Fibroblast of skin of right quadriceps (primary cell): ENCODE data around the gene LRP2.
"Not testable (repeated sequence)": the region's sequence is repeated elsewhere in the genome, so short reads cannot be mapped to it uniquely, and the experiment has no call there.

ENCODE experiments used
- DNase-seq: peaks from one replicate; pipeline ENCODE4 v3.0.0-alpha.2; 2013

The LRP2 gene

DNA sequence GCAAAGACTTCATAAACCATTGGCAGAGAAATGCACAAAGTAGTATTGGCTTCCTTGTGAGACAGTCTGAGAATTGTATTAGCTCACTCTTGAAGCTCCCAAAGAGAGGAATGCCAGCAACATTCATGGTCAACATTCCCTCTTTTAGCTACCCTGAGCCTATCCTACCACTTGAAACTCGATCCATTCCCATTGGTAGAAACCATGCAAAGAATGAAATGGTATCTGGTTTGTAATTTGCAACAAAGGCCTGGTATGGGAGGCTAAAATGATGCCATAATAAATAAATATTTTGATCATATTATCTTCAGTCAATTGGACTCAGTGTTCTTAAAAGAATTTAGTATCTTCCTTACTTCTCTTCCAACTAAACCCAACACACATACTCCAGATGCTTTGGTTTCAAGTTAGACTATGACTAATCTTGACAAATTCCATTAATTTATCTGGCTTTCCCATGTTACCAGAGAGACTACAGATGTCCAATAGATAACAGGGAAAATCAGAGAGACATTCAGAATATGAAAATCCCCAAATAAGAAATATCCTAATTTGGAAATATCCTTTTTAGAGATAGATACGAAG, 190.1 kb downstream of the LRP2 start:
- no peak for DNase-seq

DNA sequence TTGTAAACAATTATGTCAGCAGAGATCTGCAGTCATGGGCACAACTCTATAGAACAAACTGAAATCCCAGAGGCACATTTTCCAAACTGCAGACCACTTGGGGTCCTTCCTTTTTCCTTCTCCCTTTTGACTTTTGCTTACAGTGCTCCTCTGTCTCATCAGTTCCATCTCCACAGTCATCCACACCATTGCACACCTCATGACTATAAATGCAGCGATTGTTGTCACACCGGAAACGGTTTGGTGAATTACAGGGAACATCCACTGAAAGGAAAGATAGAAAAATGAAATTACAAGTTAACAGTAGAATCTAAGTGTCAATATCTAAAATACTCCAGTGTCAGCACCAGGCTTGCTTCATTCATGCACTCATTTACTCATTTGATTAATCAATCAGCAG, 196.5 kb downstream of the LRP2 start:
- DNase-seq: no peak

DNA sequence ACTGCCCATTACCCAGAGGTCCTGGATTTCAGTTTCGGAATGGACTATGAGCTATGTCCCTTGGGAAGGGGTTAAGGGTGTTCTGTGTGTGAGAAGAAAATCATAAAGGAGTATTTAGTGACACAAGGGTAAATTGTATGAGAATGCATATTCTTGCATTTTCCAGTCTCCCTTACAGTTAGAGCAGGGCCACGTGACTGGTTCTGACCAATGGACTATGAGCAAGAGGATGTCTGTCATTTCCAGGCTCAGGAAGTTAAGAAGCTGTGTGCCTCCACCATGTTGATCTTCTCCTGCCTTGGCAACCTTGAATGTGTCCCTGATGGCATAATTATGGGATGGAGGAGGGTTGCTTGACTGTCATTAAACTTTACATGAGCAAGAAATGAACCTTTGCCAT, 198.0 kb downstream of the LRP2 start:
- no peak for DNase-seq

DNA sequence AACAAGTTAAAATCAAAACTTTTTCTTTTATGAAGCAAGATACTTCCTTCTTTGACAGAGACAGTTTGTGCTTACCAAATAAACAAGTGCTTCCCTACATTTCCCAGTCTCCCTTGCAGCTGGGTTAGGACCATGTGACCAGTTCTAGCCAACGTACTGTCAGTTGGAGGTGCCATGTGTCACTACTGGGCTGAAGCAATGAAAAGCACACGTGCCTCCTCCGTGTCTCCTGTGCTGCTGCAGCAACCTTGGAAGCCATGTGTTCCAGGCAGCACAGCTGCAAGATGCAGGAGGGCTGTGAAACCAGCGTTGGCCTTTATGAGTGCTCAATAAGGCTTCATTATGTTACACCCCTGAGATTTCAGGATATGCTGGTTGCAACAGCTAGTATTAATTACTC, 199.7 kb downstream of the LRP2 start:
- DNase-seq: no peak

DNA sequence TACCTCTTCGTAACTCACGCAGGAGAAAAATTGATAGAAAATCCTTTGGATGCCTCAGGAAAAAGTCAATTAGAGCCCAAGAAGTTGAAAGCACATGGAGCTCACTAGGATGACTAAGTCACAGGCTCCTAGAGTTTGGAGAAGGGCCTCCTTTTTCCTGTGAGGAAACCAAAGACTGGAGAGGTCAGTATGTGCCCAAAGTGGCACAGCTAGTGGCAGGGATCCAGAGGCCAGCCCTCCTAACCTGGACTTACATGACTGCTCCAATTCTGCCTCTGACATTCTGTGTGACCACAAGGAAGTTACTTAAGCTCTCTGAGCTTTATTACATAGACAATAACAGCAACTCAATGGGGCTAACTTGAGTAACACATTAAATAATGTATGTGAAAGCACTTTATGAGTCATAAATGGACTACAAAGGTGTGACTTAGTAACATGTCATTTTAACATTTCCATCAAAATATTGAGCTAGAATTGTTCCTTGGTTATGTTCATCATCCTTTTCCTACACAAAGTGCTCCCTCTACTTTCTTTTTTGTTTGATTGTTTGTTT, 201.3 kb downstream of the LRP2 start:
- DNase-seq: no peak

DNA sequence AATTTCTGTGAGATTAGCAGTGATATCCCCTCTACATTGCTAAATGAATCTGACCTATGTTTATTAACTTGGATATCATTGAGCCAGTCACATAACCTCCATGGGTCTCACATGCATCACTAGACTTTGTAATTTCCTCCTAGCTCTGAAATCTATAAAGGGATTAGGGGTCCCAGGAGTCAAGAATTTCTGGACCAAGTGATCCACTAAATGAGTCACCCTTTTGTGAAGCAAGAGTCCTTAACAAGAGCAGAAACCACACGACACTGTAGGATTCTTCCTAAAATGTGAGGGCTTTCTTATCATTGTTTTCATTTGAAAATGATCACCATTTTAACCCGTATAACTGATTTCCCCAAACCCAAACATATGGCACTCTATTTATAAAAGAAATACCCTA, 202.6 kb downstream of the LRP2 start:
- no peak for DNase-seq

DNA sequence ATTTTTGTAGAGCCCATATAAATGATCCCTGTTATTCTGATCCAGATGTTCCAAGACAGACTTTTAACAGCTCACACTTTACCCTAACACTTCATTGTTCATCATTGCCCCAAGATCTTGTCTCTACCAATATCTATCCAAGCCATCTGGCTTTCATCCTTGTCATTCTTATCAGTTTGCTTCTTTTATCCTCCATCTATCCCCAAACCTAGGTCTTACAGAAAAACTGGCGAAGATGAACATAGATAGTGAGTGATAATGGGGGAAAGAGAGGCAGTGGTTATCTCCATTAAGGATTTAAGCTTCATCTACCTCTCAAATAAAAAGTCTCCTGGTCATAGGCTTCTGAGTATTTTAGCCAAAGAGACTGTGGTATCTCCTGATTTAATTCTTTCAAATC, 203.5 kb downstream of the LRP2 start:
- no peak for DNase-seq

DNA sequence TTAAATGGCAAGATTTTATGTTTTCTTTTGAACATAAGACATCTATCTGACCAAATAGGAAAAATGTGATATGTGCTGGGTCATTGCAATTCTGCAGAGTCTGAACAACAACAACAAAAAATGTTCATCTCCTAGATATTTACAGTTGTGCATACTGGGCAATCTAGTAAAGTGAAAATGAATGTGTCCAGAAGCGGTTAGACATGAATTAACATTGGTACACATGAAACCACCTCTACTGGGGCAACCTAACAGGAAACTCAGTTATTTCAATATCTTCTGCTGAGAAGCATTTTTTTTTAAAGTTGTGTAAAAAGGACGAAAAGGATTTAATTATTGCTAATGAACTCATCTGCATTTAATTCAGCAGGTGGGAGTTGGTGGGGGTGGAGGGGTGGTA, 216.1 kb downstream of the LRP2 start:
- DNase-seq: no peak

DNA sequence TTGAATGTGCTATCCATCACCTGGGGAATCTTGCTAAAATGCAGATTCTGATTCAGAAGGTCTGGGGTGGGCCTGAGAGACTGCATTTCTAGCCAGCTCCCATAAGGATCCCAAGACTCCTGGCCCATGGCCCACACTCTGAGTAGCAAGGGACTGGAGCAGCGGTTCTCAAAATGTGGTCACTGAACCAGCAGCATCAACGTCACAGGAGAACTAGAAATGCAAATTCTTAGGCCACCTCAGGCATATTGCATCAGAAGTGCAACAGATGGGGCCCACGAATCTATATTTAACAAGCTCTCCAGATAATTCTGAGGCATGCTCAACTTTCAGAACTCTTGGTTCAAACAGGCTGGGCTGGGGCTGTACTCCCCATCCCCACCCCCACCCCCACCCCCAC, 218.3 kb downstream of the LRP2 start:
- DNase-seq: no peak

DNA sequence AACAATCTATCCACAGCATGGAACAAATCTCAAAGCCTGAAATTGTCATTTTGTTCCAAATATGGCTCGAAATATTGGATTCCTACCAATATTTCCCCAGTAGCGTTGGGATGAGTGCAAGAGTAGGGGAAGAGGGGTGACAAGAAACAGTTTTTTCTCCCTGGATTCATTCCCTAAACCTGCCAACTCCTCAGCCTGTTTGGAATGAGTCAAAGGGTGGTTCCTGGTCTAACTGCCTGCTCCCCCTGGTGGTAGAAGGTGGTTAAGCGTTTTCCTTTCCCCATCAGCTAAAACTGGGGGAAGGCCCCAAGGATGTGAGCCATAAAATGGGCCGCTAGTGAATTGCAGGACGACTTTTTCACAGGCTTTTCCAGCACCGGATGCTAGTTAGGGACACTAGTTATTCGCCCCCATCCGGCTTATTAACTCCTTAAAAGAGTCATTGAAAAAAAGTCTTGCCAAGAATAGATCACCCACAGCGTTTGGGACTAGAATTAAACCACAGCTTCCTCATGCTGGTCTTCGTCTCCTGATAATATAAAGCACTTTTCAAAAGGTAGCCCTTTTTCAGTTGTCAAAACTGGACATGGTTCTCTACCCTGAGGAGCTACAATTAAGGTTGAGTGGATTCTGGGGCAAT, 220.5 kb downstream of the LRP2 start:
- DNase-seq: peak; percentile 51

DNA sequence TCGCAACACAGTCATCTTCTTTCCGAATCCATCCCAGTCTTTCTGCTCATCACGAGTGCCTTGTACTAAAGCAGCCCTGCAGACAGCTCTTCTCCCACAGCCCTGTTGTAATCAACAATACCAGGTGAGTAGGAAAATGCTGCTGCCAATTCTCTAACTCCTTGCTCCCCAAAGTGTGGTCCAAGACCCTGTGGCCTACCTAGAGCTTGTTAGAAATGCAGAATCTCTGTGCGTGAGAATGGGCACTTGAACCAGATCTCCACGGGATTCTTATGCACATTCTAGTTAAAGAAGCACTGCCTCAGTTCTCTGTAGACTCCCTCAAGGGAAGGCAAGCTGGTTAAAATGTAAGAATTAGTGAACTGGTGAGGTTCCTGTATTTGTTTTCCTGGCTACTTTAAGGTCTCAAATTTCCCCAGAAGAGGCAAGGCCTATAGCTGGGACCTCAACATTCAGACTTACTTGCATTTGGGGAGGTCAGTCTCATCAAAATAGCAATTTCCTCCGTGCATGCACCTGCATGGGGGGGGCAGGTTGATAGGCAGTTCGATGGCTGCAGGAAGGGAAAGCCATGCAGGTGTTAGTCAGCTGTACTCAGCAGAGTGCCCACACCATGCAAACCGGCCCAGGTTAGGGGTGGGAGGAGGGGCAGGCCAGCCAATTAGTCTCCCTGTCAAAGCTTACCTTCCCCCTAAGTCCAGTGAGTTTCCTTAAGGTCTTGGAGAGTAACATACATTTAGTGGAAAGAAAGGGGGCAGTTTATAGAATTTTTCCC, 222.2 kb downstream of the LRP2 start:
- no peak for DNase-seq

DNA sequence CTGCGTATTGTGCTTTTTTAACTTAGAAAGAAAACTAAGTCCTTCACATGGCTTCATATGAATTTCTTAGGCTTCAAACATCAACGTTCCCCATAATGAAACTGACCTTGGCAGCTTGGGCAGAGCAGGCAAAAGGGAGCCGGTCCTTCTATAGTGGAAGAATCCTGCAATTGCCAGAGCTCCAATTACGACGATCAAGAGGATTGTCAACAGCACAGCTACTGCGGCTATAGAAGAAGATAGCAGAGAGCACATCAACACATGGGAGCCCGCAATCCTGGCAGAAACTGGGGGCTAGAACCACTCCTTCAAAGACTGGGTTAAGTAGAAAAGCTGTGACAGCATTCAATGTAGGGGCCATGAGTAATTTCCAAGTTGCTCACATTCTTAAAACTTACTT, 223.2 kb downstream of the LRP2 start:
- no peak for DNase-seq

DNA sequence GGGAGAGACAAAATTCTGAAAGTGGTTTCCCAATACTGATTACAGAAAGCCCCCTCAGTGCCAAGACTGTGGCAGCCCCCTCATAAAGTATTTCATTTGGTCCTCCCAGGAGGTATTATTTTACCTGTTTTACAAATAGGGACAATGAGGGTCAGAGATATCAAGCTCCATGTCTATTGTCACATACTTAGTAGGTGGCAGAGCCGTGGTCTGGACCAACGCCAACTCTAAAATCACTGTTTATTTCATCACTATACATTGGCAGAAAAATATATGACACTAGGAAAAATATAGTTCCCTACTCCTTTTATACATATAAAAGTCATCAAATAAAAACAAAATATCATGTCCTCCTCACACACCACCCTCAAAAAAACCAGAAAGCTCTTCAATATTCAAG, 224.4 kb downstream of the LRP2 start:
- no peak for DNase-seq

DNA sequence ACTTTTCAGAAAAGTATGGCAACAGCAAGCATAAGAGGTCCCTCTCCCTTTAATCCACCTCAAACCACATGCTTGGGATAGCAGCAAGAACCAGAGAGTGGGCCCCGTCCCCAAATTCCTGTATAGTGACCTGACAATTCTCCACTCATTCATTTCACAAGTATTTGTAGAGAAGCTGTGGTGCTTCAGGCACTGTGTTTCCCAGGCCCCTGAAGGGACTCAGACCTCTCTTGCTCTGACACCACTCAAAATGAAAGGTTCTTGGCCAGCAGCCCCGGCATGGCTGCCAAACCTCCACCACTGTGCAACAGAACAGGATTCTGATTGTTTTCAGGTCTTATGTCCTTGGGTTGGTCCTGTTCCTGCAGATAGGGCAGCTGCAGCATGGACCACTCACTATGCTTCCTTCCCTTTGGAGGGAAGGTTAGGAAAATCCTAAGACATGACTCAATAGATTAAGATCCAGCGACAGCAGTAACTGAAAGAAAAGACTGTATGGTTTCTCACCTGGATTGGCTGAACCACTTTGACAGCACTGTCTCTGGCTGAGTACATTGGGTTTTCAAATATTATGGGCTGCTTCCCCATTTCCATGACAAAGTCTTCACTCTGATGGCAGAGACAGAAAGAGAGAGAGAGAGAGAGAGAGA, 225.3 kb downstream of the LRP2 start:
- DNase-seq: no peak

DNA sequence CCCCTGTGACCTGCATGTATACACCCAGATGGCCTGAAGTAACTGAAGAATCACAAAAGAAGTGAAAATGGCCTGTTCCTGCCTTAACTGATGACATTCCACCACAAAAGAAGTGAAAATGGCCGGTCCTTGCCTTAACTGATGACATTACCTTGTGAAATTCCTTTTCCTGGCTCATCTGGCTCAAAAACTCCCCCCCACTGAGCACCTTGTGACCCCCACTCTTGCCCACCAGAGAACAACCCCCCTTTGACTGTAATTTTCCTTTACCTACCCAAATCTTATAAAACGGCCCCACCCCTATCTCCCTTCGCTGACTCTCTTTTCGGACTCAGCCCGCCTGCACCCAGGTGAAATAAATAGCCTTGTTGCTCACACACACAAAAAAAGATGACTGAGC, 225.9 kb downstream of the LRP2 start:
- DNase-seq: not testable (repeated sequence)

DNA sequence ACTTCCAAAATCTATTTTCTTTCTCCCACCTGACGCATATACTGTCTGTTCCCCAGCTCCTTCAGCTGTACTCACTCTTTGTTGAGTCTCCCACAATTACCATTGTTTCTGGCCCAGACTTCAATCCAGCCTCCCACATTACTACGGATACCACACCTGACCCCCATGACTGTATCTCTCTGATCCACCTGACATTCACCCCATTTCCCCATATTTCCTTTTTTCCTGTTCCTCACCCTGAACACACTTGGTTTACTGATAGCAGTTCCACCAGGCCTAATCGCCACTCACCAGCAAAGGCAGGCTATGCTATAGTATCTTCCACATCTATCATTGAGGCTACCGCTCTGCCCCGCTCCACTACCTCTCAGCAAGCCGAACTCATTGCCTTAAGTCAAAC, 228.1 kb downstream of the LRP2 start:
- DNase-seq: not testable (repeated sequence)

DNA sequence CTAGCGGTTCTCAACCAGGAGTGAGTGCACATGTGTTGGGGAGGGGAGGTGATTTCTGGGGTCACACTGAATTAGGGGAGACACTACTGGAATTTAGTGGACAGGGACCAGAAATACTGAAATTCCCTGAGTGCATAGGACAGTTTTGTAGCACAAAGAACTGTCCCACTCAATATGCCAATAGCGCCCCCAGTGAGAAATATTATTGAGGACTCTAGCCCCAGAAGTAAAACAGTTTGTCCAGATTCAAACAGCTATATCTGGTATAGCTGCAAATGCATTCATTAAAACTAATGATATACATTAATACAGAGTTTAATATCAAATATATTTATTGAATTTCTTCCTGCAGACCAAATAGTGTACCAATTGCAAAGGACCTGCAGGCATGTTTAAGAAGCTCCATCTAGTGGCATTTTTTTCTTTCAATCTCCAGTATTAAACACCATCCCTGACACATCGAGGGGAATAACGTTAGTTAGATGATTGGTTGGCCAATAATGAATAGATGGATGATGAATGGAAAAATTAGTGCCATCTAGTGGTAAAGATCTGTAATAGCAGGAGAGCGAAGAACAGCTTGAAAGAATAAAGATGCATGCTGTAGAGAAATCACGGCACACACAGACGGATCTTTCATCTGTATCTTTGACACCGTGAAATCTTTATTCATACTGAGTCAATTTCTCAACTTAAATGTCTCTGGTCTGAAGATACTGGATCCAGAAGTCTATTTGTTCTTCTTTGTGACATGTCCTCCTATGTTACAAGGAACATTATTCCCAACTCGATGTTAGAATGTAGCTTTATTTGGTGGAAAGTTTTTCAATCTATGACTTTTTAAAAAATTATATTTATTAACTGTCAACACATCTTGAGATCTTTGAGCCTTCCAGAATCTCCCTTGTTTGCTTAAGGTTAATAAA, 230.5 kb downstream of the LRP2 start:
- DNase-seq: peak; percentile 44

DNA sequence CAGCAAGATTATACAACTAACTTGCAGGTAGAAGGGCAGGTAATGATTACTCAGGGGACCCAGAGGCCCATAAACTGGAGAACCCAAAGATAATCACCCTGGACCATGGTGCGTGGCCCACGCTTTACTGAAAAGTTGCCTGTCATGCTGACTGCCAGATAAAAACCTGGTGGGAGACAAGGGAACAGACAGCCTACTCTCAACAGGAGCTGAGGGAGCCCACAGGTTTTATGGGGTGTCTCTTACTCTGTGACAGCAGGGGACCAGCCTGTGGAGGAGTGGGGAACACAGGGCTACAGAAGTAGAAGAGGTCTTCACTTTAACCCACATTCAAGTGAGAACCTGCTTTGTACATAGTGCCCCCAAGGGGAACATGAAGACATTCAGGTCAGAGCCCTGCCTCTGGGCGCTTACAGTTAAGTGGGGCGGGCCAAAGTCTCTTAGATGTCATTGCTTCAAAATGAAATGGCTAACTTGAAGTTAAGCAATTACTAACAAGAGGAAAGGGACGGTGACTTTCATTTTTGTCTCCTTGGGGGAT, 232.6 kb downstream of the LRP2 start:
- DNase-seq: no peak

DNA sequence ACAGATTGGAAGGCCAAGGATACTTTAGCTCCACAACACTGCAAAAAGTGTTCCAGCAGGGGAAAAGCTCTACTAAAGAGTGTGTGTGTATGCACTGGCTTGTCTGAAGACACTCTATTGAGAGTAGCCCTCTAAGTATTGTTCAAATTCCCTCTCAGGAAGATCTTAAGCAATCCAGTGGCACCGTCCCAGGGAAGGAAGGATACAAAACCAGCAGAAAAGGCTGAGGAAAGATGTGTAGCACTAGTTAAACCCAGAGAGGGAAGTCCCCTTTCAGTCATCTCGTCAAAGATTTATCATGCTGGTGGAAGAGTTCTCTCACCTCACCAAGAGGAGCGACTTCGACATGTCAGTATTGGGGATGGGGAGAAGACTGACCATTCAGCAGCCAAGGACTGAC, 242.5 kb downstream of the LRP2 start:
- DNase-seq: no peak

DNA sequence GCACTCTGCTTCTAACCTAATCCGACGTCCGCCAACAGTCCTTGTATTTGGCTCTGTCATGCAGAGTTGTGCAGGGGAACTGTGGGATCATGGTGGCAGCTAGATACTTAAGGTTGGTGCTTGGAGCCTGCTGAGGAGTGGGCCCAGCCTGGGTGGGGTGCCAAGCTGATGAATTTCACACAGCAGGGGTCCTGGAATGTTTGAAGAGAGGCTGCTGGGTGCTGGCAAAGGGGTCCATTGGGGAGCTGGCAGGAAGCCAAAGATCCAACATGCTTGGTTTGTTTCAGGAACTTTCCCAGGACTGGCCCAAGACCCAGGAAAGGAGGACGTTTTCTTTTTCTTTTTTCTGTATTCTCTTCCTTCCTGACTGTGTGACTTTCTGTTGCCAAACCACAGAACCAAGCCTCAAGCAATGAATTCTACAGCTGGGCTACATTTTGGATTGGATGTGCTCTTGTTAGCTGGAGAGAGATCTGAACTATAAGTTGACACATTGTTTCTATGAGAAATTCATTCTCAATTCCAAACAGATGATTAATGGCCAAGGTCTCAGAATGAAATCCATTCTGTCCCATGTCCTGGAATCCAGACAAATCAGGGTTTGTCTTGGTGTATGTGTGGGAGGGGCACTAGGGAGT, 243.1 kb downstream of the LRP2 start:
- no peak for DNase-seq

DNA sequence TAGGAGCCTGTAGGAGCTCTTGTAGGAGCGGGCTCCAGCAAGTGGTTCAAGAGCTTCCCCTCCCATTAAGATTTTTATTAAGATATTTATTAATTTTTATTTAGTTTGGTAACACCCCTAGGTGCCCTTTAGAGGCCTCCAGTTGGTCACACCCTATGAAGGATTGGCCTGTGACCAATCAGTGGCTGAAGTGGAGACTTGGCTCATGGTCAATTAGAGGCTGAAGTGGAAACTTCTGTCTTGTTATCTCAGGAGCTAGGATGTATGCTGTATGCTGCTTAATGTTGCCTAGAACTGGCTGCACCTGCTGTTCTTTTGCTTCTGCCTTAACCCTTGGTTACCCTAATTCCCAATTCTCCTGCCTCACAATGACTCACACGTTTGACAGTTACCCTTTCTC, 244.3 kb downstream of the LRP2 start:
- DNase-seq: no peak

DNA sequence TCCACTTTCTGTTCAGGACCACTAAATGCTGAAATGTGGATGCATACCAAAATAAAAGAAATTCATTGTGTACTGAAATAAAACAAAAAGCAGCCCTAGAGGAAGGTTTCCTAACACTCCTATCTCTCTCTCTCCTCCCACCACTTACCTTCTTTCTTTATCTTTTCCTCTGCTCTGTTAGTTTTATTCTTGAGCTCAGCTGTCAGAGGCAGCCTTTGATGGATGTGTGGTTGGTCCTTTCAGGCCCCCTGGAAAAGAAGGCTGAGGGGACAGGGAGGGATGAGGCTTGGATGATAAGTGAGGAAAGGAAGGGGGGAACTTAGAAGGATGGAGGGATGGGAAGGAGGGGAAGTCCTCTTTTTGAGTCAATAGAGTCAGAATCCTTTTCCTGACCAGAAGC, 245.3 kb downstream of the LRP2 start:
- DNase-seq: no peak
